ENCODE results near the gene SSBP3. TPM values are rescaled to one million over a fixed set of nuclear protein-coding genes. Genes with fewer than 3 reads are reported as not detected.

The SSBP3 gene
- total and polyA plus RNA-seq, 4 donors: 7.7 to 24.7 (median 17.3) TPM

DNA sequence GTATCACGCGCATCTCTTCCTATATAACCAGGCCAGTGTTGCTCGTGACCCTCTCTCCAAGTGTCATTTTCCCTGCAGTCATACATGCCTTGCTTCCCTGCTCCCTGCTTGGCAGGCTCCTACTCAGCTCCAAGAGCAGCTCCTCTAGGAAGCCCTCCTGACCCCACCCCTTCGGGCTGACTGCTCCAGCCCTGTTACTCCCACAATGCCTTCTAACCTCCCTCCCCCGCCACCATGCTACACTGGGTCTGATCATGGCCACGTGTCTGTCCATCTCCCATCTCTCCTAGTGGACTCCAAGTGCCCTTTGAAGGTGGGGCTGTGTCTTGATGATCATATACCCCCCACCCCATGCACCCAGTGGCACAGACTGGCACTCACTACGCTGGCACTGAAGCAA, 161.5 kb downstream of the SSBP3 start:
- no peak overlapping the region for H3K27ac ChIP-seq (ENCODE audit: low read depth in 1 of 2, low read length in 2 of 2)
- H3K4me3 ChIP-seq (ENCODE audit: low read depth in 1 of 3, low read length in 3 of 3): no peak overlapping the region
- H3K36me3 ChIP-seq (ENCODE audit: control insufficient read depth in 4 of 4, insufficient read depth in 3 of 4, low read depth in 1 of 4, low read length in 3 of 4): peaks cover 0 to 32% (median 2%) of the 10 kb centered on the region in 4 donors
- 92% methylated on average over 7 of the region's 7 CpGs for WGBS
- H3K9ac ChIP-seq (ENCODE audit: low read depth in 1 of 2, low read length in 2 of 2): no peak overlapping the region
- DNase-seq (ENCODE audit: low spot score): no peak
- no peaks in the 10 kb centered on the region for H3K9me3 ChIP-seq (ENCODE audit: control insufficient read depth in 4 of 4, low read length in 3 of 4)
- H3K27me3 ChIP-seq (ENCODE audit: control insufficient read depth in 4 of 4, insufficient read depth in 4 of 4, low read length in 3 of 4): no peaks in the 10 kb centered on the region
- TF ChIP-seq RAD21 (IDR thresholded peaks at IDR 0.05) (no peak), FOXA1 (IDR thresholded peaks at IDR 0.05) (no peak)
- no peaks in the 10 kb centered on the region for H3K4me1 ChIP-seq (ENCODE audit: control insufficient read depth in 4 of 4, insufficient read depth in 4 of 4, low read length in 3 of 4)

DNA sequence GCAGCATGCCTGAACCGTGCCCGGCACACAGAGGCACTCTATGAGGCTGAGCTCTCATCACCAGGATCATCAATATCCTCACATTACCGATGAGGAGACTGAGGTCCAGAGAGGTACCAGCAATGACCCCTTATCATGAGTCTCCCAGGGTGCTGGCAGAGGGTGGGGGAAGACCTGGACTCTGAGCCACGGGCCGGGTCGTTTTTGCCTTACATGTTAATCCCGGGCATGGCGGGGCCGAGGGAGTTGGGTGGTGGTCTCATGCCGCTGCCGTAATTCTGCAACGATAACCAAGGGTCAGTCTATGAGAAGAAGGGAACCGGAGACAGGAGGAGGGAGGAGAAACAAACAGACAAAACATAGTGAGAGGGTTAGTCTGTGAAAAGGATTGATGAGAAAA, 163.2 kb downstream of the SSBP3 start:
- Histone ChIP-seq H3K27ac (ENCODE audit: low read depth in 1 of 2, low read length in 2 of 2) (no peak overlapping the region), H3K9ac (ENCODE audit: low read depth in 1 of 2, low read length in 2 of 2) (no peak overlapping the region), H3K4me3 (ENCODE audit: low read depth in 1 of 3, low read length in 3 of 3) (no peak overlapping the region), H3K4me1 (ENCODE audit: control insufficient read depth in 4 of 4, insufficient read depth in 4 of 4, low read length in 3 of 4) (no peaks in the 10 kb centered on the region), H3K27me3 (ENCODE audit: control insufficient read depth in 4 of 4, insufficient read depth in 4 of 4, low read length in 3 of 4) (no peaks in the 10 kb centered on the region), H3K36me3 (ENCODE audit: control insufficient read depth in 4 of 4, insufficient read depth in 3 of 4, low read depth in 1 of 4, low read length in 3 of 4) (peaks cover 0 to 38% (median 12%) of the 10 kb centered on the region in 4 donors), H3K9me3 (ENCODE audit: control insufficient read depth in 4 of 4, low read length in 3 of 4) (no peaks in the 10 kb centered on the region)
- DNase-seq (ENCODE audit: low spot score): no peak
- TF ChIP-seq GABPA (IDR thresholded peaks at IDR 0.05 in 1 of 2, conservative IDR thresholded peaks at IDR 0.05 in 1 of 2) (no peak), SP1 (IDR thresholded peaks at IDR 0.05) (no peak), MAX (IDR thresholded peaks at IDR 0.05) (no peak), ZBTB33 (IDR thresholded peaks at IDR 0.05) (no peak), RXRA (IDR thresholded peaks at IDR 0.05) (no peak), EGR1 (IDR thresholded peaks at IDR 0.05; ENCODE audit: low read depth in 2 of 2) (no peak), JUND (IDR thresholded peaks at IDR 0.05) (no peak)
- WGBS: 97% methylated on average over 13 of the region's 13 CpGs

- H3K4me1 ChIP-seq (ENCODE audit: control insufficient read depth in 4 of 4, insufficient read depth in 4 of 4, low read length in 3 of 4): no peaks in the 10 kb centered on the region
- H3K9ac ChIP-seq (ENCODE audit: low read depth in 1 of 2, low read length in 2 of 2): no peak overlapping the region
- WGBS: 89% methylated on average over 6 of the region's 6 CpGs
- H3K27me3 ChIP-seq (ENCODE audit: control insufficient read depth in 4 of 4, insufficient read depth in 4 of 4, low read length in 3 of 4): no peaks in the 10 kb centered on the region
- no peak for DNase-seq (ENCODE audit: low spot score)
- H3K4me3 ChIP-seq (ENCODE audit: low read depth in 1 of 3, low read length in 3 of 3): no peak overlapping the region
- no peak overlapping the region for H3K27ac ChIP-seq (ENCODE audit: low read depth in 1 of 2, low read length in 2 of 2)
- peaks cover 9 to 48% (median 19%) of the 10 kb centered on the region in 4 donors for H3K36me3 ChIP-seq (ENCODE audit: control insufficient read depth in 4 of 4, insufficient read depth in 3 of 4, low read depth in 1 of 4, low read length in 3 of 4)
- H3K9me3 ChIP-seq (ENCODE audit: control insufficient read depth in 4 of 4, low read length in 3 of 4): no peaks in the 10 kb centered on the region
- TF ChIP-seq RAD21 (IDR thresholded peaks at IDR 0.05): no peak
- TF ChIP-seq YY1 (IDR thresholded peaks at IDR 0.05): no peak
- TF ChIP-seq FOXA1 (IDR thresholded peaks at IDR 0.05): no peak
- TF ChIP-seq FOXA2 (IDR thresholded peaks at IDR 0.05): no peak
- TF ChIP-seq TAF1 (conservative IDR thresholded peaks at IDR 0.05): no peak
- TF ChIP-seq RXRA (IDR thresholded peaks at IDR 0.05): no peak
- TF ChIP-seq GABPA (IDR thresholded peaks at IDR 0.05 in 1 of 2, conservative IDR thresholded peaks at IDR 0.05 in 1 of 2): no peak
- TF ChIP-seq REST (IDR thresholded peaks at IDR 0.05): no peak
- TF ChIP-seq EGR1 (IDR thresholded peaks at IDR 0.05; ENCODE audit: low read depth in 2 of 2): no peak
- TF ChIP-seq SP1 (IDR thresholded peaks at IDR 0.05): no peak
- no peak for TF ChIP-seq HNF4G (IDR thresholded peaks at IDR 0.05)
- TF ChIP-seq, protein P1, sequence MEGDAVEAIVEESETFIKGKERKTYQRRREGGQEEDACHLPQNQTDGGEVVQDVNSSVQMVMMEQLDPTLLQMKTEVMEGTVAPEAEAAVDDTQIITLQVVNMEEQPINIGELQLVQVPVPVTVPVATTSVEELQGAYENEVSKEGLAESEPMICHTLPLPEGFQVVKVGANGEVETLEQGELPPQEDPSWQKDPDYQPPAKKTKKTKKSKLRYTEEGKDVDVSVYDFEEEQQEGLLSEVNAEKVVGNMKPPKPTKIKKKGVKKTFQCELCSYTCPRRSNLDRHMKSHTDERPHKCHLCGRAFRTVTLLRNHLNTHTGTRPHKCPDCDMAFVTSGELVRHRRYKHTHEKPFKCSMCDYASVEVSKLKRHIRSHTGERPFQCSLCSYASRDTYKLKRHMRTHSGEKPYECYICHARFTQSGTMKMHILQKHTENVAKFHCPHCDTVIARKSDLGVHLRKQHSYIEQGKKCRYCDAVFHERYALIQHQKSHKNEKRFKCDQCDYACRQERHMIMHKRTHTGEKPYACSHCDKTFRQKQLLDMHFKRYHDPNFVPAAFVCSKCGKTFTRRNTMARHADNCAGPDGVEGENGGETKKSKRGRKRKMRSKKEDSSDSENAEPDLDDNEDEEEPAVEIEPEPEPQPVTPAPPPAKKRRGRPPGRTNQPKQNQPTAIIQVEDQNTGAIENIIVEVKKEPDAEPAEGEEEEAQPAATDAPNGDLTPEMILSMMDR (IDR thresholded peaks at IDR 0.05; ENCODE audit: low read depth, low read length, missing input control): no peak
- TF ChIP-seq, protein P2, sequence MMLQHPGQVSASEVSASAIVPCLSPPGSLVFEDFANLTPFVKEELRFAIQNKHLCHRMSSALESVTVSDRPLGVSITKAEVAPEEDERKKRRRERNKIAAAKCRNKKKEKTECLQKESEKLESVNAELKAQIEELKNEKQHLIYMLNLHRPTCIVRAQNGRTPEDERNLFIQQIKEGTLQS (IDR thresholded peaks at IDR 0.05): no peak
Measured at GRCh38 chr1:54241364-54241763, 164.8 kb downstream of the SSBP3 start.

Data from liver (tissue), 9 donors.